GM12878 (cell line): ENCODE measurements around the gene GBGT1. TPM values are rescaled to one million over a fixed set of nuclear protein-coding genes. Genes with fewer than 3 reads are reported as not detected.

Experiments
- ATAC-seq: fragments of 200-7000 bp; cut with Tn5 transposase; 3 replicates; pipeline ENCODE4 v1.9.1; 2020; ENCODE audit warnings: mild to moderate bottlenecking, moderate library complexity
- BruUV-seq: library from RNA; stranded (reverse); fragments of 400-500 nt; replicated peaks from 2 replicates; lab custom pipeline; 2021; lab: Mats Ljungman, UMichigan
- CTCF ChIA-PET: fragments of 300-600 bp; sonication (Branson Sonifier 250); formaldehyde crosslinking; extraction: SDS; loops from one replicate; lab custom pipeline; 2021; ENCODE audit warnings: inconsistent platforms; lab: Yijun Ruan, JAX
- POLR2A ChIA-PET: fragments of 350-600 bp; formaldehyde crosslinking; extraction: SDS; loops from one replicate; lab custom pipeline; 2021; ENCODE audit warnings: inconsistent platforms; lab: Charles Lee
- RAD21 ChIA-PET: fragments of 300-600 bp; sonication (Branson Sonifier 250); formaldehyde crosslinking; loops from one replicate; lab custom pipeline; 2023; ENCODE audit warnings: antibody characterized with exemption; ENCODE audit not compliant: unreplicated experiment; lab: Charles Lee
- SMC1A ChIA-PET: fragments of 300-600 bp; sonication (Branson Sonifier 250); formaldehyde crosslinking; loops from one replicate; lab custom pipeline; 2023; ENCODE audit not compliant: unreplicated experiment, uncharacterized antibody; lab: Charles Lee
- DNase-seq: peaks from one replicate; pipeline ENCODE4 v3.0.0-alpha.2; 2011; ENCODE audit warnings: low read depth, low spot score
- FAIRE-seq: peaks from 3 replicates; lab custom pipeline; 2011; peaks lifted over from hg19 to GRCh38; lab: Jason Lieb, UNC
- H2AFZ ChIP-seq: 2 replicates; pipeline ENCODE4 v1.6.0; 2011; ENCODE audit warnings: low read depth, low read length, control low read depth; ENCODE audit not compliant: control insufficient read depth
- H3K27ac ChIP-seq: 2 replicates; pipeline ENCODE4 v1.5.1; 2011; ENCODE audit warnings: control low read depth; ENCODE audit not compliant: control insufficient read depth, insufficient read depth
- H3K27me3 ChIP-seq, 2 experiments: replicated peaks in 1 of 2; 2 replicates each; pipeline versions ENCODE4 v1.6.0 to v1.6.1; 2011; ENCODE audit warnings: low read length in 1 of 2; ENCODE audit not compliant: control insufficient read depth in 2 of 2, insufficient read depth in 2 of 2
- H3K36me3 ChIP-seq, 2 experiments: 2 replicates each; pipeline ENCODE4 v1.5.1; 2011; ENCODE audit warnings: low read length in 1 of 2; ENCODE audit not compliant: control insufficient read depth in 2 of 2, insufficient read depth in 2 of 2
- H3K4me1 ChIP-seq: 2 replicates; pipeline ENCODE4 v1.6.1; 2011; ENCODE audit warnings: mild to moderate bottlenecking, low read length, moderate library complexity, mixed read lengths; ENCODE audit not compliant: control insufficient read depth, insufficient read depth
- H3K4me2 ChIP-seq: 2 replicates; pipeline ENCODE4 v1.6.0; 2011; ENCODE audit warnings: control low read depth; ENCODE audit not compliant: control insufficient read depth, insufficient read depth
- H3K4me3 ChIP-seq: fragments of 200-600 bp; sonication (generic); 2 replicates; pipeline ENCODE4 v1.5.1; 2016
- H3K79me2 ChIP-seq: 2 replicates; pipeline ENCODE4 v1.6.0; 2011; ENCODE audit warnings: low read length; ENCODE audit not compliant: control insufficient read depth, insufficient read depth
- H3K9ac ChIP-seq: 2 replicates; pipeline ENCODE4 v1.8.0; 2011; ENCODE audit warnings: low read length, control low read depth, mixed read lengths; ENCODE audit not compliant: control insufficient read depth, insufficient read depth
- H3K9me3 ChIP-seq: replicated peaks from 3 replicates; pipeline ENCODE4 v1.5.1; 2011; ENCODE audit warnings: mild to moderate bottlenecking, low read length; ENCODE audit not compliant: control insufficient read depth, insufficient read depth
- H4K20me1 ChIP-seq: 2 replicates; pipeline ENCODE4 v1.6.0; 2011; ENCODE audit not compliant: control insufficient read depth, insufficient read depth
- BMI1 ChIP-seq: fragments of 450-650 bp; IDR thresholded peaks from 2 replicates; pipeline ENCODE4 v1.6.1; 2016; ENCODE audit warnings: mild to moderate bottlenecking, moderate library complexity, borderline replicate concordance
- EGR1 ChIP-seq, 2 experiments: IDR thresholded peaks; 1 replicate in 1 of 2; 2 replicates in 1 of 2; pipeline ENCODE4 v1.6.1; 2011 to 2012; ENCODE audit warnings: low read depth in 2 of 2, low read length in 2 of 2, borderline replicate concordance in 1 of 2, mild to moderate bottlenecking in 1 of 2, moderate library complexity in 1 of 2
- HDAC2 ChIP-seq: fragments of 200-600 bp; sonication (generic); IDR thresholded peaks from 2 replicates; pipeline ENCODE4 v1.6.1; 2017
- IKZF1 ChIP-seq: fragments of 450-650 bp; conservative IDR thresholded peaks from 2 replicates; pipeline ENCODE4 v1.6.1; 2017; ENCODE audit warnings: antibody characterized with exemption, mild to moderate bottlenecking
- POLR2AphosphoS5 ChIP-seq: IDR thresholded peaks from 2 replicates; pipeline ENCODE4 v1.6.1; 2011; ENCODE audit warnings: mild to moderate bottlenecking, low read length, inconsistent platforms
- WGBS: methylation state at CpG from one replicate; pipeline ENCODE4 v1.1.6; 2016; ENCODE audit warnings: low lambda C conversion rate; ENCODE audit not compliant: insufficient replicate concordance, insufficient coverage; ENCODE audit errors: missing lambda C conversion rate; 5-methylcytosine and 5-hydroxymethylcytosine counted together
- in situ Hi-C: fragments of 300-500 bp; cut with MboI; formaldehyde crosslinking; loops from 9 replicates; pipeline ENCODE4 v1.14.3; 2018; ENCODE audit warnings: mixed read lengths
- intact Hi-C: fragments of 100-400 bp; cut with micrococcal nuclease; formaldehyde crosslinking; loops from one replicate; pipeline ENCODE4 v1.14.2; 2022; ENCODE audit not compliant: unreplicated experiment
- polyA plus RNA-seq, 11 experiments: library from polyadenylated mRNA; depleted of rRNA in 4 of 11; unstranded in 6 of 11; stranded (reverse) in 5 of 11; fragments of >200 nt; fragmentation: Nextera tagmentation in 4 of 11; fragmentation: Illumina TruSeq in 1 of 11; extraction: Ambion mirVana in 4 of 11; extraction: Trizol in 1 of 11; gene quantifications; 1 replicate in 1 of 11; 2 replicates in 10 of 11; pipeline versions ENCODE4 v1.2.1 to v1.2.3, GENCODE V29; 2011 to 2016; ENCODE audit warnings: inconsistent platforms in 2 of 11, missing spikeins in 2 of 11, low read depth in 1 of 11
- total RNA-seq, 4 experiments: library from RNA; depleted of rRNA in 3 of 4; stranded (reverse); fragments of >200 nt in 3 of 4; fragmentation: Illumina TruSeq in 1 of 4; extraction: Trizol in 1 of 4; gene quantifications; 2 replicates each; pipeline versions ENCODE4 v1.2.1 to v1.2.3, GENCODE V29; 2013 to 2021
- TF ChIP-seq, protein P1 (sequence below): fragments of 450-650 bp; IDR thresholded peaks from 2 replicates; pipeline ENCODE4 v1.6.1; 2017; ENCODE audit warnings: low read depth, mild to moderate bottlenecking, moderate library complexity
- TF ChIP-seq, protein P2 (sequence below): fragments of 450-650 bp; IDR thresholded peaks from 2 replicates; pipeline ENCODE4 v1.6.1; 2017; ENCODE audit warnings: mild to moderate bottlenecking, moderate library complexity
- TF ChIP-seq, protein P3 (sequence below): IDR thresholded peaks from 2 replicates; pipeline ENCODE4 v1.6.1; 2011; ENCODE audit warnings: borderline replicate concordance, low read depth, mild to moderate bottlenecking, moderate library complexity, low read length; ENCODE audit not compliant: insufficient read depth, poor library complexity, severe bottlenecking
- TF ChIP-seq, protein P4 (sequence below), 3 experiments: IDR thresholded peaks in 2 of 3; conservative IDR thresholded peaks in 1 of 3; 2 replicates each; pipeline ENCODE4 v1.5.1; 2011; ENCODE audit warnings: low read depth in 3 of 3, low read length in 3 of 3, mild to moderate bottlenecking in 3 of 3, control low read depth in 2 of 3, moderate library complexity in 2 of 3, inconsistent platforms in 1 of 3, mixed read lengths in 1 of 3; ENCODE audit not compliant: control insufficient read depth in 2 of 3, insufficient read depth in 1 of 3; ENCODE audit errors: extremely low read depth in 1 of 3

GBGT1 gene
- total and polyA plus RNA-seq, 10 of the 15 experiments (the other 5 are each of a cell fraction or from before 2014, with no cell fraction given): 0.08 to 1.9 (median 0.49) TPM

DNA sequence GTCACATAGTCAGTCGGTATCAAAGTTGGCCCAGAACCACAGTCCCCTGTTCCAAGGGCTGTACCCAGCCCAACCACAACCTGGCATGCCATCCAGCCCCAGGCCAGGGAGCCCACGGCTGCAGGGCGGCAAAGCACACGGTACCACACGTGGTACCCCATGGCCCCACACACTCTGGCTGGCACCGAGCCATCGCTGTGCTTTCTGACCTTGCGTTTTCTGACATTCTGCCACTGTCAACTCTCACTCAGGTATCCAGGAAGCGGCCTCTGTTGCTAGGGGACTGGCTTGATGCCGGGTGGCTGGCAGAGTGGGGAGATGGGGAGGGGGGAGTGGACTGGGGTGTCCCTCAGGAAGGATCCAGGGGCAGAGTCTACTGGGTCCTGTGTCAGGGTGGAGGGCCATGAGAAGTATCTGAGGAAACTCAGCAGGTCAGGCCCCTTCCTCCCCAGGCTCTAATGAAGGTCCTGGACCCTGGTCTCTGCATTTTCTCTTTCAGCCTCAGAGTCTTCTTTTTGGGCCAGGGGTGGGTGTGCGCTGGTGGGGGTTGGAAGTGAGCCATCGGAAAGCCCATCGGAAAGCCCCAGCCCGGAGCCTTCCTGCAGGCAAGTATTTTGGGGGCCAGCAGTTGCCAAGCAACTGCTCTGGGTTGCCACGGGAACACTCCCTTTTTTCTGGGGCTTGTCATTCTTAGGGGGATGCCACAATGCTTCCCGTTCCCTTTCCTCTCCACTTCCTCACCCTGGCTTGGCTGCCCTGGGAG lies 21.7 kb downstream of the GBGT1 start:
- Histone ChIP-seq H3K9ac (peak overlapping the region; percentile 37), H3K27me3 (no peaks in the 10 kb centered on the region), H4K20me1 (no peaks in the 10 kb centered on the region), H3K36me3 (no peaks in the 10 kb centered on the region; a peak in 1 of 4 replicates), H3K27ac (peak overlapping the region; percentile 76), H3K9me3 (no peaks in the 10 kb centered on the region), H2AFZ (no peak overlapping the region), H3K79me2 (peaks cover 70% of the 10 kb centered on the region), H3K4me3 (peak overlapping the region; percentile 6; the same call in 1 of the 2 replicates), H3K4me1 (peaks cover 46% of the 10 kb centered on the region), H3K4me2 (peak overlapping the region; percentile 70)
- BruUV-seq: no TSS peak
- intact Hi-C loops: loop anchor here (2.0 kb wide), 1 partner anchor 15 kb away; no protein-coding TSS in a partner anchor
- 6% methylated on average over 16 of the region's 16 CpGs for WGBS
- ATAC-seq (peak; percentile 59), FAIRE-seq (peak; percentile 81), DNase-seq (no peak)
- POLR2A ChIA-PET: interaction anchor here (0.8 to 4.9 kb wide), 4 partner anchors 8 to 27 kb away, joined by 3 to 66 read pairs (median 3); no protein-coding TSS in a partner anchor
- in situ Hi-C loops: loop anchor here (25.0 kb wide), 1 partner anchor 1880 kb away; no protein-coding TSS in a partner anchor
- RAD21 ChIA-PET: interaction anchor here (2.2 to 8.2 kb wide), 3 partner anchors 11 to 40 kb away, joined by 12 to 219 read pairs (median 14); partner anchors contain the start of gene RALGDS
- SMC1A ChIA-PET: interaction anchor here (0.8 to 6.0 kb wide), 4 partner anchors 9 to 120 kb away, joined by 4 to 48 read pairs (median 30); no protein-coding TSS in a partner anchor
- CTCF ChIA-PET: interaction anchor here (2.9 to 8.7 kb wide), 3 partner anchors 16 to 111 kb away, joined by 15 to 401 read pairs (median 27); partner anchors contain the start of genes GTF3C5 and RALGDS
- no peak for TF ChIP-seq EGR1 (IDR thresholded peaks at IDR 0.05; ENCODE audit: borderline replicate concordance in 1 of 2, low read depth in 2 of 2, low read length in 2 of 2)
- TF ChIP-seq, protein P1, sequence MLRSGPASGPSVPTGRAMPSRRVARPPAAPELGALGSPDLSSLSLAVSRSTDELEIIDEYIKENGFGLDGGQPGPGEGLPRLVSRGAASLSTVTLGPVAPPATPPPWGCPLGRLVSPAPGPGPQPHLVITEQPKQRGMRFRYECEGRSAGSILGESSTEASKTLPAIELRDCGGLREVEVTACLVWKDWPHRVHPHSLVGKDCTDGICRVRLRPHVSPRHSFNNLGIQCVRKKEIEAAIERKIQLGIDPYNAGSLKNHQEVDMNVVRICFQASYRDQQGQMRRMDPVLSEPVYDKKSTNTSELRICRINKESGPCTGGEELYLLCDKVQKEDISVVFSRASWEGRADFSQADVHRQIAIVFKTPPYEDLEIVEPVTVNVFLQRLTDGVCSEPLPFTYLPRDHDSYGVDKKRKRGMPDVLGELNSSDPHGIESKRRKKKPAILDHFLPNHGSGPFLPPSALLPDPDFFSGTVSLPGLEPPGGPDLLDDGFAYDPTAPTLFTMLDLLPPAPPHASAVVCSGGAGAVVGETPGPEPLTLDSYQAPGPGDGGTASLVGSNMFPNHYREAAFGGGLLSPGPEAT: peak; percentile 63; the same call in 1 of the 2 replicates
- peak; percentile 46; the same call in 1 of the 2 replicates for TF ChIP-seq POLR2AphosphoS5
- TF ChIP-seq, protein P2, sequence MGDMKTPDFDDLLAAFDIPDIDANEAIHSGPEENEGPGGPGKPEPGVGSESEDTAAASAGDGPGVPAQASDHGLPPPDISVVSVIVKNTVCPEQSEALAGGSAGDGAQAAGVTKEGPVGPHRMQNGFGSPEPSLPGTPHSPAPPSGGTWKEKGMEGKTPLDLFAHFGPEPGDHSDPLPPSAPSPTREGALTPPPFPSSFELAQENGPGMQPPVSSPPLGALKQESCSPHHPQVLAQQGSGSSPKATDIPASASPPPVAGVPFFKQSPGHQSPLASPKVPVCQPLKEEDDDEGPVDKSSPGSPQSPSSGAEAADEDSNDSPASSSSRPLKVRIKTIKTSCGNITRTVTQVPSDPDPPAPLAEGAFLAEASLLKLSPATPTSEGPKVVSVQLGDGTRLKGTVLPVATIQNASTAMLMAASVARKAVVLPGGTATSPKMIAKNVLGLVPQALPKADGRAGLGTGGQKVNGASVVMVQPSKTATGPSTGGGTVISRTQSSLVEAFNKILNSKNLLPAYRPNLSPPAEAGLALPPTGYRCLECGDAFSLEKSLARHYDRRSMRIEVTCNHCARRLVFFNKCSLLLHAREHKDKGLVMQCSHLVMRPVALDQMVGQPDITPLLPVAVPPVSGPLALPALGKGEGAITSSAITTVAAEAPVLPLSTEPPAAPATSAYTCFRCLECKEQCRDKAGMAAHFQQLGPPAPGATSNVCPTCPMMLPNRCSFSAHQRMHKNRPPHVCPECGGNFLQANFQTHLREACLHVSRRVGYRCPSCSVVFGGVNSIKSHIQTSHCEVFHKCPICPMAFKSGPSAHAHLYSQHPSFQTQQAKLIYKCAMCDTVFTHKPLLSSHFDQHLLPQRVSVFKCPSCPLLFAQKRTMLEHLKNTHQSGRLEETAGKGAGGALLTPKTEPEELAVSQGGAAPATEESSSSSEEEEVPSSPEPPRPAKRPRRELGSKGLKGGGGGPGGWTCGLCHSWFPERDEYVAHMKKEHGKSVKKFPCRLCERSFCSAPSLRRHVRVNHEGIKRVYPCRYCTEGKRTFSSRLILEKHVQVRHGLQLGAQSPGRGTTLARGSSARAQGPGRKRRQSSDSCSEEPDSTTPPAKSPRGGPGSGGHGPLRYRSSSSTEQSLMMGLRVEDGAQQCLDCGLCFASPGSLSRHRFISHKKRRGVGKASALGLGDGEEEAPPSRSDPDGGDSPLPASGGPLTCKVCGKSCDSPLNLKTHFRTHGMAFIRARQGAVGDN: peak; percentile 43; the same call in 1 of the 2 replicates
- TF ChIP-seq, protein P3, sequence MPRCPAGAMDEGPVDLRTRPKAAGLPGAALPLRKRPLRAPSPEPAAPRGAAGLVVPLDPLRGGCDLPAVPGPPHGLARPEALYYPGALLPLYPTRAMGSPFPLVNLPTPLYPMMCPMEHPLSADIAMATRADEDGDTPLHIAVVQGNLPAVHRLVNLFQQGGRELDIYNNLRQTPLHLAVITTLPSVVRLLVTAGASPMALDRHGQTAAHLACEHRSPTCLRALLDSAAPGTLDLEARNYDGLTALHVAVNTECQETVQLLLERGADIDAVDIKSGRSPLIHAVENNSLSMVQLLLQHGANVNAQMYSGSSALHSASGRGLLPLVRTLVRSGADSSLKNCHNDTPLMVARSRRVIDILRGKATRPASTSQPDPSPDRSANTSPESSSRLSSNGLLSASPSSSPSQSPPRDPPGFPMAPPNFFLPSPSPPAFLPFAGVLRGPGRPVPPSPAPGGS: no peak
- TF ChIP-seq BMI1: peak; percentile 83
- TF ChIP-seq IKZF1: peak; percentile 48; the same call in 1 of the 2 replicates
- TF ChIP-seq, protein P4, sequence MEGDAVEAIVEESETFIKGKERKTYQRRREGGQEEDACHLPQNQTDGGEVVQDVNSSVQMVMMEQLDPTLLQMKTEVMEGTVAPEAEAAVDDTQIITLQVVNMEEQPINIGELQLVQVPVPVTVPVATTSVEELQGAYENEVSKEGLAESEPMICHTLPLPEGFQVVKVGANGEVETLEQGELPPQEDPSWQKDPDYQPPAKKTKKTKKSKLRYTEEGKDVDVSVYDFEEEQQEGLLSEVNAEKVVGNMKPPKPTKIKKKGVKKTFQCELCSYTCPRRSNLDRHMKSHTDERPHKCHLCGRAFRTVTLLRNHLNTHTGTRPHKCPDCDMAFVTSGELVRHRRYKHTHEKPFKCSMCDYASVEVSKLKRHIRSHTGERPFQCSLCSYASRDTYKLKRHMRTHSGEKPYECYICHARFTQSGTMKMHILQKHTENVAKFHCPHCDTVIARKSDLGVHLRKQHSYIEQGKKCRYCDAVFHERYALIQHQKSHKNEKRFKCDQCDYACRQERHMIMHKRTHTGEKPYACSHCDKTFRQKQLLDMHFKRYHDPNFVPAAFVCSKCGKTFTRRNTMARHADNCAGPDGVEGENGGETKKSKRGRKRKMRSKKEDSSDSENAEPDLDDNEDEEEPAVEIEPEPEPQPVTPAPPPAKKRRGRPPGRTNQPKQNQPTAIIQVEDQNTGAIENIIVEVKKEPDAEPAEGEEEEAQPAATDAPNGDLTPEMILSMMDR (IDR thresholded peaks at IDR 0.05 in 2 of 3, conservative IDR thresholded peaks at IDR 0.05 in 1 of 3; ENCODE audit: control insufficient read depth in 2 of 3, extremely low read depth in 1 of 3, insufficient read depth in 1 of 3, low read depth in 3 of 3, low read length in 3 of 3): no peak
- TF ChIP-seq HDAC2: no peak
